Ishikawa (cell line): Measurements from ENCODE around the gene SHISAL1.

Experiments
- CEBPB ChIP-seq: IDR thresholded peaks from 2 replicates; pipeline ENCODE4 v1.6.1; 2012
- CREB1 ChIP-seq: IDR thresholded peaks from 2 replicates; pipeline ENCODE4 v1.6.1; 2012; ENCODE audit warnings: low read depth
- EGR1 ChIP-seq: IDR thresholded peaks from 2 replicates; pipeline ENCODE4 v1.6.1; 2012
- EP300 ChIP-seq: IDR thresholded peaks from 2 replicates; pipeline ENCODE4 v1.6.1; 2012; ENCODE audit warnings: borderline replicate concordance
- FOXM1 ChIP-seq: IDR thresholded peaks from 2 replicates; pipeline ENCODE4 v1.6.1; 2012; ENCODE audit warnings: low read depth, borderline replicate concordance
- MAX ChIP-seq: IDR thresholded peaks from 2 replicates; pipeline ENCODE4 v1.6.1; 2012
- NFIC ChIP-seq: IDR thresholded peaks from 2 replicates; pipeline ENCODE4 v1.6.1; 2012
- RAD21 ChIP-seq: IDR thresholded peaks from 2 replicates; pipeline ENCODE4 v1.6.1; 2012; ENCODE audit warnings: low read depth
- TAF1 ChIP-seq: IDR thresholded peaks from 2 replicates; pipeline ENCODE4 v1.6.1; 2012; ENCODE audit warnings: low read depth, mild to moderate bottlenecking
- TCF12 ChIP-seq: IDR thresholded peaks from 2 replicates; pipeline ENCODE4 v1.6.1; 2012; ENCODE audit warnings: low read depth
- TEAD4 ChIP-seq: IDR thresholded peaks from 2 replicates; pipeline ENCODE4 v1.6.1; 2012
- YY1 ChIP-seq: IDR thresholded peaks from 2 replicates; pipeline ENCODE4 v1.6.1; 2012; ENCODE audit warnings: low read depth
- ZBTB7A ChIP-seq: IDR thresholded peaks from 2 replicates; pipeline ENCODE4 v1.6.1; 2012; ENCODE audit warnings: low read depth
- TF ChIP-seq, protein P1 (sequence below): IDR thresholded peaks from 2 replicates; pipeline ENCODE4 v1.6.1; 2012; ENCODE audit warnings: low read depth, mild to moderate bottlenecking
- TF ChIP-seq, protein P2 (sequence below): IDR thresholded peaks from 2 replicates; pipeline ENCODE4 v1.6.1; 2012

The SHISAL1 gene

GRCh38 chr22:44344407-44344806 is 31.7 kb upstream of the SHISAL1 start:
- TF ChIP-seq TAF1 (no peak), CEBPB (no peak), FOXM1 (no peak), TEAD4 (no peak), MAX (no peak), ZBTB7A (no peak), TCF12 (no peak), EGR1 (no peak), EP300 (no peak), CREB1 (no peak), NFIC (no peak), RAD21 (no peak), YY1 (no peak)
- TF ChIP-seq, protein P1, sequence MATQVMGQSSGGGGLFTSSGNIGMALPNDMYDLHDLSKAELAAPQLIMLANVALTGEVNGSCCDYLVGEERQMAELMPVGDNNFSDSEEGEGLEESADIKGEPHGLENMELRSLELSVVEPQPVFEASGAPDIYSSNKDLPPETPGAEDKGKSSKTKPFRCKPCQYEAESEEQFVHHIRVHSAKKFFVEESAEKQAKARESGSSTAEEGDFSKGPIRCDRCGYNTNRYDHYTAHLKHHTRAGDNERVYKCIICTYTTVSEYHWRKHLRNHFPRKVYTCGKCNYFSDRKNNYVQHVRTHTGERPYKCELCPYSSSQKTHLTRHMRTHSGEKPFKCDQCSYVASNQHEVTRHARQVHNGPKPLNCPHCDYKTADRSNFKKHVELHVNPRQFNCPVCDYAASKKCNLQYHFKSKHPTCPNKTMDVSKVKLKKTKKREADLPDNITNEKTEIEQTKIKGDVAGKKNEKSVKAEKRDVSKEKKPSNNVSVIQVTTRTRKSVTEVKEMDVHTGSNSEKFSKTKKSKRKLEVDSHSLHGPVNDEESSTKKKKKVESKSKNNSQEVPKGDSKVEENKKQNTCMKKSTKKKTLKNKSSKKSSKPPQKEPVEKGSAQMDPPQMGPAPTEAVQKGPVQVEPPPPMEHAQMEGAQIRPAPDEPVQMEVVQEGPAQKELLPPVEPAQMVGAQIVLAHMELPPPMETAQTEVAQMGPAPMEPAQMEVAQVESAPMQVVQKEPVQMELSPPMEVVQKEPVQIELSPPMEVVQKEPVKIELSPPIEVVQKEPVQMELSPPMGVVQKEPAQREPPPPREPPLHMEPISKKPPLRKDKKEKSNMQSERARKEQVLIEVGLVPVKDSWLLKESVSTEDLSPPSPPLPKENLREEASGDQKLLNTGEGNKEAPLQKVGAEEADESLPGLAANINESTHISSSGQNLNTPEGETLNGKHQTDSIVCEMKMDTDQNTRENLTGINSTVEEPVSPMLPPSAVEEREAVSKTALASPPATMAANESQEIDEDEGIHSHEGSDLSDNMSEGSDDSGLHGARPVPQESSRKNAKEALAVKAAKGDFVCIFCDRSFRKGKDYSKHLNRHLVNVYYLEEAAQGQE = no peak
- TF ChIP-seq, protein P2, sequence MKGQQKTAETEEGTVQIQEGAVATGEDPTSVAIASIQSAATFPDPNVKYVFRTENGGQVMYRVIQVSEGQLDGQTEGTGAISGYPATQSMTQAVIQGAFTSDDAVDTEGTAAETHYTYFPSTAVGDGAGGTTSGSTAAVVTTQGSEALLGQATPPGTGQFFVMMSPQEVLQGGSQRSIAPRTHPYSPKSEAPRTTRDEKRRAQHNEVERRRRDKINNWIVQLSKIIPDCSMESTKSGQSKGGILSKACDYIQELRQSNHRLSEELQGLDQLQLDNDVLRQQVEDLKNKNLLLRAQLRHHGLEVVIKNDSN = no peak

DNA sequence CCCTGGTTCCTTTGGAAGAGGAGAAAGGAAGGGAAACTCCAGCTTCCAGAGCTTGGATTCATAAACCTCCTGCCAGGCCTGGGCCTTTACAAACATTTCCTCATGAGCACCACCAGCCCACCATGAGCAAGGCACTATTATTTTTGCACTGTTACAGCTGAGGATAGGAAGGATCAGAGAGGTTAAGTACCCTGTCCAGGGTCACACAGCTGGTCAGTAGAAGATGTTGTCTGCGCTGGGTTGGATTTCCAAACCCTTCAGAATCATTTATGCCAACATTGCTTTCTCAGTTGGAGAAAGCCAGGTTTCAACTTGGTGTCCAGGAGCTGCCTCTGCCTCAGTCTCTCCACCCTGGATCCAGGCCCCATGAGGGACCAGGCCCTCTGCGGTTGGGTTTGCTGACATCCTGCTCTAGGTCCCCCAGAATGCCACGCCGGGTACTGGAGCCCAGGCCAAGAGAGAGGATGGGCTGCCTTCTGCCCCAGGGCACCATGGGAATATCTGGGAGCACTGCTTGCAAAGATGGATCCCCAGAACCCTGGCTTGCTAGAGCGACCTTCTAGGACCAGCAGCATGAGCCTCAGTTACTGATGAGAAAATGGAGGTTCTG is 29.7 kb upstream of the SHISAL1 start:
- TF ChIP-seq, protein P1 = no peak
- TF ChIP-seq MAX = no peak

- TF ChIP-seq FOXM1 = no peak
- TF ChIP-seq EP300 = no peak
- no peak for TF ChIP-seq MAX
- TF ChIP-seq TCF12 = no peak
- TF ChIP-seq, protein P2 = no peak
- TF ChIP-seq NFIC = no peak
- TF ChIP-seq EGR1 = no peak
- TF ChIP-seq YY1 = no peak
- TF ChIP-seq CEBPB = no peak
- TF ChIP-seq ZBTB7A = no peak
- TF ChIP-seq, protein P1 = no peak
- TF ChIP-seq RAD21 = no peak
- TF ChIP-seq TAF1 = no peak
- TF ChIP-seq TEAD4 = no peak
- TF ChIP-seq CREB1 = no peak
Measured at GRCh38 chr22:44341431-44342346, 28.9 kb upstream of the SHISAL1 start.
